M059J (cell line): ENCODE data around the gene TMEM116. TPM values are rescaled to one million over a fixed set of nuclear protein-coding genes. Genes with fewer than 3 reads are reported as not detected.
"Not testable (repeated sequence)": the region's sequence is repeated elsewhere in the genome, so short reads cannot be mapped to it uniquely, and the experiment has no call there.

Source experiments
- DNase-seq: peaks from one replicate; pipeline ENCODE4 v3.0.0-alpha.2; 2012; ENCODE audit warnings: low read depth
- total RNA-seq: library from RNA; depleted of rRNA; stranded (reverse); fragments of >200 nt; shearing (Covaris generic); gene quantifications from 2 replicates; pipeline ENCODE4 v1.2.3, GENCODE V29; 2014; rRNA removed

Gene TMEM116
- total RNA-seq = 6.9 and 7.3 TPM in 2 replicates

- DNase-seq = peak; percentile 96
Observed at GRCh38 chr12:112012775-112013600, at the start of gene TMEM116, which contains the start of gene ERP29. Gene TMEM116 (minus strand): TSS chr12:112013165. CDS start chr12:112005270, 7,895 bp downstream. Gene ERP29 (plus strand): TSS chr12:112013426. CDS start chr12:112013466, 40 bp downstream.

DNA sequence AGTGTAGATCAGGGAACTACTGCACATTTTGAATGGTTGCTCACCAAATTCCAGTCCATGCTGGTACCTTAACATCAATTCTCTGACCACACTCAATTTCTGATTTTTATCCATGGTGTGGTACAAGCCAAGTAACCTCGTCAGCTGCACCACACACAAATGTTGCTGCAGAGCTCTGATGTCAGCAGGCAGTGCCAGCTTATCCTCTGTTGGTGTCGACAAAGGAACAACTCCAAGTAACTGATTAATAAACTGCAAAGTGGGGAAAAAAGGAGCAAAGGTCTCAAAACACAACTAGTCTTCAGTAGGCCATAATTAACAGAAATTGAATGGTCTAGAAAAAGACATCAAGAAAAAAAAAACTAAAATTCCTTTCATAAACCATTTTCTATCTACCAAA is 48.2 kb upstream of the TMEM116 start:
- DNase-seq = no peak

DNA sequence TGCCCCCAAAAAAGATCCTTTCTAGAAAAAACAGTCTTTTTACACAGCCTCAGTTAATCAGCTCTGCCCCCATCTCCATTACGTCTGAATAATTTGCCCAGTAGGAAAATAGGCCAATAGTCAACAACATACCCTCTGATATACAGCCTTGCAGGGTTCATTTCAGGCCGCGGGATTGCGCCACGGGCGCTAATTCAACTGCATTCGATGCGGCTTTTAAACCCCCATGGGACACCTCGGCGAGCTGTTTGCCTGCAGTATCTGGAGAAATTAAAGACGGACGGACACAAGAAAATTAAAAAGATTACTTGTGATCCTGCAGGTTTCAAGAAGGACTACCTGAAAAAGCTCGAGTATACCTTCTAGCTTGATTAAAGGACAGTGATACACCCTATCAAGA is 36.4 kb upstream of the TMEM116 start:
- no peak for DNase-seq

- peak; percentile 42 for DNase-seq
Observed at GRCh38 chr12:112046003-112046402, 33.0 kb upstream of the TMEM116 start.

DNA sequence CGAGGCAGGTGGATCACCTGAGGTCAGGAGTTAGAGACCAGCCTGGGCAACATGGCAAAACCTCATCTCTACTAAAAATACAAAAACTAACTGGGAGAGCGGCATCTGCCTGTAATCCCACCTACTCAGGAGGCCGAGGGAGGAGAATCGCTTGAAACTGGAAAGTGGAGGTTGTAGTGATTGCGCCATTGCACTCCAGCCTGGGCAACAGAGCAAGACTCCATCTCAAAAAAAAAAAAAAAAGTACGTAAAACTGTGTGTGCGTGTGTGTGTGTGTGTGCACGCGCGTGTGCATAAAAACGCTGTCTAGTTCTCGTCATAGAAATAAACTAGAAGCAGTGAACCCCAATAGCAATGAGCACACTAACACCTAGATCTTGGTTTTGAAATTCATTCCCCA is 23.6 kb upstream of the TMEM116 start:
- not testable (repeated sequence) for DNase-seq

DNA sequence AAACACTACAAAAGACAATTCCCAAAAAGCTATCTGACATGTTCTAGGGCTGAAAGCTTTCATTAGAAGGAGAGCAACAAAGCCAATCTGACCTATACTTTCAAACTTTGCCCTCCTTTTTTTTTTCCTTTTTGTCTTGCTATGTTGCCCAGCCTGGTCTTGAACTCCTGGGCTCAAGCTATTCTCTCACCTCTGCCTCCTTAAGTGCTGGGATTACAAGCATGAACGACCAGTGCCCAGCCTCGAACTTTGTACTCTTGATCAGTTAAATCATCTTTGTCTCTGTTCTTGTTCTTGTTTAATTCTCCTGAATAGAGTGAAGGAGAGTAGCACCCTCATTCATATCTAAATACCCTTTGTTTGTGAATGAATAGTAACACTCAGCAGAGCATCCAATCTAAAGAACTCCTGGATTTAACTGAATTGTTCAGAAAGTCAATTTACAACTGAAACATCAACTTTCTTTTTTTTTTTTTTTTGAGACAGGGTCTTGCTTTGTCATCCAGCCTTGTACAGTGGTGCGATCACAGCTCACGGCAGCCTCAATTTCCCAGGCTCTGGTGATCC is 22.3 kb upstream of the TMEM116 start:
- DNase-seq = no peak

GRCh38 chr12:112032292-112032691 is 19.3 kb upstream of the TMEM116 start:
- no peak for DNase-seq

DNA sequence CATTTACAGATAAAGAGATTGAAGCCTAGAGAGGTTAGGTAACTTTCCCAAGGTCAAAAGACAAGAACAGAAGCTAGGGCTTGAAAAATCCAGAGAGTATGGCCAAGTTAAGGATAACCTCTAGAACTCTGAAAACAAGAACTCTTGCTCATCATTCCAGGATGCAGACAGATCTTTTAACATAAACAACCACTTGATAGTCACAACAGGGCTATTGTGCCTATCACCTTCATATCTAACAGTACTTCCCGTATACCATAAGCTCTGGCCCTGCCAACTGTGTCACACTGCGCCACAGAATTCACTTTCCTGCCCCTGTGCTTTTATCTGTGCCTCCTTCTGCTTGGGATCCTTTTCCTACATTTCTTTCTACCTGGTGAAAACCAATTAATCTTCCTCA is 18.5 kb upstream of the TMEM116 start:
- no peak for DNase-seq

- no peak for DNase-seq
Observed at GRCh38 chr12:112029301-112029700, 16.3 kb upstream of the TMEM116 start.

- DNase-seq = peak; percentile 49
Observed at GRCh38 chr12:112025808-112026375, 12.9 kb upstream of the TMEM116 start.

DNA sequence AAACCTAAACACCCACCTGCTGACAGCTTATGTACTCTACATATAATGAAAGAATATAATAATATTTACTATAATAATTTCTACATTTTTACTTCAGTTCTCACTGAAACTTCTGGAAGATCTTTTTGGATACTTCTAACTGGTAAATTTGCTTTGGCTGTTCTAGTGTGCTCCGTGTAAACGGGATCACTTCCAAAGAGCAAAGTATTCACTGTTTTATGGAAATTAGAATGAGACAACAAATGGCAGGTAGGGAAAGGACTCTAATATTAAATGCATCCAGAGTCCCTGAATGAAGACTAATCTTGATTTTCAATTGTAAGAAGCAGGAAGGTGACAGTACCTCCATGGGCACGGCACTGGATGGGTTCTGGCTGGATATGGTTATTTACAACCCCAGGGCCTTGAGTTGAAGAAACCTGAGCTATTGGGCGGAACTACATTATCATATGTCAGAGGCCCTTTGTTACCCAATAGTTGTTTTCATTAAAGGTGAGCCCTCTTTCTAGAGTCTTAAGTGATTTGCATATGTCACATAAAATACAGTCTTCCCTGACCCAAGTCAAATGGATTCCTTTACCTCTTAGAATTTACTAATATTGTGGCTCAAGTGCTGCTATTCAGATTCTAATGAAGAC is 10.9 kb upstream of the TMEM116 start:
- no peak for DNase-seq

GRCh38 chr12:112022241-112023016 is 9.5 kb upstream of the TMEM116 start:
- DNase-seq = no peak

- no peak for DNase-seq
Observed at GRCh38 chr12:112020947-112021457, 8.0 kb upstream of the TMEM116 start.

DNA sequence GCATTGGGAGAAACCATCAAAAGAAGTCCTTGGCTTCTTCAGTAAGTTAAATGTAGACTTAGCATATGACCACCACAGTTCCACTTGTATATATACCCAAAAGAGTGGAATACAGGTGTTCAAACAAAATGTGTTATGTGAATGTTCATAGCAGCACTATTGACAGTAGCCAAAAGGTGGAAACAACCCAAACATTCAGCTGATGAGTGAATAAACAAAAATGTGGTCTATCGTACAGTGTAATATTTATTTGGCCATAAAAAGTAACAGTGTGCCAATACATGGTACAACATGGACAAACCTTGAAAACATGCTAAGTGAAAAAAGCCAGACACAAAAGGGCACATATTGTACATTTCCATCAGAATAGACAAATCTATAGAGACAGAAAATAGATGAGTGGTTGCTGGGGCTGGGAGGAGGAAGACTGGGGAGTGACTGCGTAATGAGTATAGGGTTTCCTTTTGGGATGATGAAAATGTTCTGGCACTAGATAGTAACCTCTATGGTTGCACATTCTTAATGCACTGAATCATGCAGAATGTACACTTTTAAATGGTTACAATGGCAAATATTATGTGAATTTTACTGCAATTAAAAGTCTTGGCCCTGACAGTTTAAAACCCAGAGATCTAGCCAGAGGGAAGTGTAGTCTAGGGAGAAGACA is 5.7 kb upstream of the TMEM116 start:
- peak; percentile 48 for DNase-seq

DNA sequence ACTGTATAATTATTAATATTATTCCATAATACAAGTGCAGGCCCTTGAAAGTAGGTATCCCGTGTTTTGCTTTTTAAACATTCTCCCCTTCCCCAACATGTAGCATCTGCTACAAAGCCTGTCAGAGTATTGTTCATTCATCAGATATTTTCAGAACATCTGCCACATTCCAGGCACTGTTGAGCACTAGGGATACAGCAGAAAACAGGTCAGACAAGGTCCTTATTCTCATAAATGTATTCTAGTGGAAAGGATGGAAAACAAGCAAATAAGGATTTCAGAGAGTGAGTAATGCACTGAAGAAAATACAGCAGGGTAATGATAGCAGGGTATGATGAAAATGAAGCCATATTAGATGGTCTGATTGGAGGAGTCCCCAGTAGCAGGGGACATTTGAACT is 4.1 kb upstream of the TMEM116 start:
- DNase-seq = no peak

- no peak for DNase-seq
Observed at GRCh38 chr12:112015938-112016337, 3.0 kb upstream of the TMEM116 start.

DNA sequence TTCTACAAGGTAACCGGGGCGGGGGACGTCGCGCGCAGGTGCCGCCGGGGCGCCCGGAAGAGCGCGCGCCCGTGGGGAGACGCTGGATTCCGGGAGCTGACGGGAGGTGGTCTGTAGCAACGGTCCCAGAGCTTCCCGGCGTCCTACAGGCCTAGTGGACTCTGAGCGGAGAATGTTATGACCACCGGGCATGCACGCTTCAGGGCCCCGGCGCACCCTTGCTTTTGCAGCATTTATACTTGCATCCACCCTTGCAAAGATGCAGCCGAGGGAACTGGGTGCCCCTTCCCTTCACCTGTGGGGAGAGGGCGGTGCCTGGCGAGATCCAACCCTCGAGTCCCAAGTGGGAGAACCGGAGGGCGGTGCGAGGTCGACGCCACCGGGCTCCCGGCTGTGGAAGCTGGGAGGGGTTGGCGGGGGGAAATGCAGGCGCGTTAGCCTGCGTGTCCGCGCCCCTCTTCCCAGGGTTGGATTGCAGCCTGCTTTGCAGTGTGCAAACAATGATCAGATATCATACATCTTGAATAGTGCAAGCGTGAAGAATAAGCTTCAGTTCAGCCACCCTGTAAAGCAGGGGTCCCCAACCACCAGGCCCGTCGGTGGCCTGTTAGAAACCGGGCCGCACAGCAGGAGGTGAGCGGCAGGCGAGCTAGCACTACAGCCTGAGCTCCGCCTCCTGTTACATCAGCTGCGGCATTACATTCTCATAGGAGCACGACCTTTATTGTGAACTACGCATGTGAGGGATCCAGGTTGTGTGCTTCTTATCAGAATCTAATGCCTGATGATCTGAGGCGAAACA is 837 bp upstream of the TMEM116 start:
- peak; percentile 64 for DNase-seq

- DNase-seq = no peak
Observed at GRCh38 chr12:112011685-112012084, 1.3 kb downstream of the TMEM116 start.

GRCh38 chr12:112010415-112011344 is 2.3 kb downstream of the TMEM116 start:
- DNase-seq = no peak
